Activated CD4-positive, alpha-beta T cell treated with anti-CD3 and anti-CD28 coated beads, Interleukin-2, amount 10 ng/mL, durations not matched to agents 24 days and 14 days (primary cell): ENCODE data around the gene HMG20B. TPM values are rescaled to one million over a fixed set of nuclear protein-coding genes. Genes with fewer than 3 reads are reported as not detected.
A peak's percentile ranks its signal among the peaks of the same experiment; 100 is the strongest.

Experiments
- DNase-seq: peaks from one replicate; pipeline ENCODE4 v3.0.0; 2022
- H3K27ac Mint-ChIP-seq: one replicate; pipeline ENCODE4 v1.8.0; 2022; ENCODE audit warnings: mild to moderate bottlenecking, mixed read lengths
- H3K27me3 Mint-ChIP-seq: one replicate; pipeline ENCODE4 v1.8.0; 2022; ENCODE audit warnings: mixed read lengths
- H3K36me3 Mint-ChIP-seq: one replicate; pipeline ENCODE4 v1.8.0; 2022; ENCODE audit warnings: low read depth, mild to moderate bottlenecking, mixed read lengths
- H3K4me1 Mint-ChIP-seq: one replicate; pipeline ENCODE4 v1.8.0; 2021; ENCODE audit warnings: mixed read lengths
- H3K4me3 Mint-ChIP-seq: one replicate; pipeline ENCODE4 v1.8.0; 2022; ENCODE audit warnings: mild to moderate bottlenecking, moderate library complexity, mixed read lengths
- H3K9me3 Mint-ChIP-seq: one replicate; pipeline ENCODE4 v1.8.0; 2021; ENCODE audit warnings: mixed read lengths
- intact Hi-C: fragments of 100-400 bp; cut with micrococcal nuclease; formaldehyde crosslinking; loops from one replicate; pipeline ENCODE4 v1.15.1; 2023
- total RNA-seq: library from RNA; stranded (reverse); gene quantifications from 2 replicates; pipeline ENCODE4 v1.2.3, GENCODE V29; 2022

The HMG20B gene
- total RNA-seq, 1 donor from 2014 or later = 59.3 TPM

DNA sequence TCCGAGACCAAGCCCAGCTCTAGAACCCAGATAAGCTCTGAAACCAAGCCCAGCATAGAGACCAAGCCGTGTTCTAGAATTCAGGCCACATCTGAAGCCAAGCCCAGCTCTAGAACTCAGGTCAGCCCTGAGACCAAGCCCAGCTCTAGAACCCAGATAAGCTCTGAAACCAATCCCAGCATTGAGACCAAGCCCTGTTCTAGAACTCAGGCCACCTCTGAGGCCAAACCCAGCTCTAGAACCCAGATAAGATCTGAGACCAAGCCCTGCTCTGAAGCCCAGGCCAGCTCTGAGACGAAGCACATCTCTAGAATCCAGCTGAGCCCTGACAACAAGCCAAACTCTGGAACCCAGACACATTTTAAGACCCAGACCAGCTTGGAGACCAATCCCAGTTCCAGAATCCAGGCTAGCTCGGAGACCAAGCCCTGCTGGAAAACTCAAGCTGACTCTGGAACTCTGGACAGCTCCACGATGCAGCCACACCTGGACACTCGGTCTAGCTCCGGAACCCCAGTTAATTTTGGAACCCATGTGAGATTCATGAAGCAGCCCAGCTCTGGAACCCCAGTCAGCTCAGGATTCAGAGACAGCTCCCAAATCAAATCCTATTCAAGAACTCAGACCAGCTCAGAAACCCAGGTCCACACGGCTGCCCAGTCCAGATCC, 18.4 kb downstream of the HMG20B start:
- DNase-seq = no peak
- H3K9me3 Mint-ChIP-seq = no peaks in the 10 kb centered on the region
- H3K27me3 Mint-ChIP-seq = no peaks in the 10 kb centered on the region
- H3K36me3 Mint-ChIP-seq = no peaks in the 10 kb centered on the region
- H3K27ac Mint-ChIP-seq = no peak overlapping the region
- intact Hi-C loops = no loop called here
- H3K4me1 Mint-ChIP-seq = no peaks in the 10 kb centered on the region
- H3K4me3 Mint-ChIP-seq = no peak overlapping the region

DNA sequence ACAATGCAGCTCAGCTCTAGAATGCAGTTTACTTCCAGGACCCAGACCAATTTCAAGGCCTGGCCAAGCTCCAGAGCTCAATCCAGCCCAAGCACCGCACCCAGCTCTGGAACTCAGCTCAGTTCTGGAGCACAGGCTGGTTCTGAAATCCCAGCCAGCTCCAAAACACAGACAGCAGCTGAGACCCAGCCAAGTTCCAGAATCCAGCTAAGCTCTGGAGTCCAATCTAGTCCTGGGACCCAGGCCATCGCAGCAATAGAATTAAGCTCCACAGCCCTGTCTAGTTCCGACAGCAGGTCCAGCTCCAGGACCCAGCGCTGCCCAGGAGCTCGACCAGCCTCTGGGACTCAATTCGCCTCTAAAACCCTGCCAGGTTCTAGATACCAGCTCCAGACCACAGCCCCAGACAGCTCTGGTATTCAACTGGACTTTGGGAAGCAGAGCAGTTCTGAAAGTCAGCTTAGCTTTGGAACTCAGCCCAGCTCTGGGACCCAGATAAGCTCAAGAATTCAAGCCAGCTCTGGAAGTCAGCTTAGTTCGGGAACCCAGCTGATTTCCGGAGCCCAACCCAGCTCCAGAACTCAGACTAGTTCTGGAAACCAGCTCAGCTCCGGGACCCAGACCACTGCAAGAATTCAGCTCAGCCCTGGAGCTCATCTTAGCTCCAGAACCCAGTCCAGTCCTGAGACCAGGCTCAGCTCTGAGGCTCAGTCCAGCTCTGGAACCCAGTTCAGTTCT, 19.3 kb downstream of the HMG20B start:
- Mint-ChIP-seq H3K9me3 (no peaks in the 10 kb centered on the region), H3K4me1 (no peaks in the 10 kb centered on the region)
- intact Hi-C loops = no loop called here

DNA sequence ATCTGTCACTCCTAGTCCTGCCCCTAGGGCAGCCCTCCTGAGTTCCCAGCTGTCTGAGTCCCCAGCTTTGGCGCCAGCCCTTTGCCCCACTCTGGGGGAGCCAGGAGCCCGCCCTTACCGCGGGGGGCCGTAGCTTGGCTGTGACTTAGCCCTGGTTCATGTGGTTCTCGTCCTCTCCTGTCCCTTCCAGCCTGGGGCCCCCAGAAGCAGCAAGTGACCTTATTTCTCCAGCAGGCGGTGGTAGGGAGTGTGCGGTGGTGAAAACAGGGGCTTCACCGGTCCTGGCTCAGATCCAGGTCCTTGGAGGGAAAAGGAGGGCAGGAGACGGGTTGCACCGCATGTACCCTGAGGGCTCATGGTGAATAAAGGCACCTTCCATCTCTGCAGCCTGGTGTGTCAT, 20.4 kb downstream of the HMG20B start:
- H3K36me3 Mint-ChIP-seq = no peaks in the 10 kb centered on the region

More for the DNA sequence above, 19.3 kb downstream of the HMG20B start:
- no peaks in the 10 kb centered on the region for H3K36me3 Mint-ChIP-seq
- H3K27me3 Mint-ChIP-seq = no peaks in the 10 kb centered on the region
- H3K4me3 Mint-ChIP-seq = no peak overlapping the region
- DNase-seq = no peak
- no peak overlapping the region for H3K27ac Mint-ChIP-seq

DNA sequence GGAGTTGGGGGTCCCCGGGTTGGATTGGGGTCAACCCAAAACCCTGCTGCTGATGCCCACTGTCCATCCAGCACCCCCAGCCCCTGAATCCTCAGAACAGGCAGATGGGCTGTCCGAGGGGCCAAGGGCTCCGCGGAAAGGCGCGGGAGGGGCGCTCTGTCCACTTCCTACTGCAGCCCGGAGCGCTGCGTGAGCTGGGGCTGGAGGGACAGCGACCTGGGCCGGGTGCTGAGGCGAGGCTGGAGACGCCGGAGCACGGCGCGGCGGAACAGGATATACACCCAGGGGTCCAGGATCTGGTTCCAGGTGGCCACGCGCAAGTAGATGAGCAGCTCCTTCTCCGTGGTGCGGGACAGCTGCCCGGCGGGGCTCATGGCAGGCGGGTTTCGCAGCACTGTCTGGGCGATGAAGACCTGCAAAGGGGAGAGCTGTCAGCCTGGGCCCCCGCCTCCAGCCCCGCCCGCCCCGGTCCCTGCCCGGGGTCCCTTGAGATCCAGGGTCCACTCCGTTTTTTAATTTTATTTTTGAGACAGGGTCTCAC, 22.8 kb downstream of the HMG20B start:
- intact Hi-C loops = no loop called here
- Mint-ChIP-seq H3K4me1 (no peaks in the 10 kb centered on the region), H3K27ac (no peak overlapping the region), H3K4me3 (no peak overlapping the region), H3K9me3 (no peaks in the 10 kb centered on the region), H3K36me3 (no peaks in the 10 kb centered on the region), H3K27me3 (no peaks in the 10 kb centered on the region)
- no peak for DNase-seq

More for the DNA sequence above, 20.4 kb downstream of the HMG20B start:
- Mint-ChIP-seq H3K27me3 (no peaks in the 10 kb centered on the region), H3K4me1 (no peaks in the 10 kb centered on the region), H3K9me3 (no peaks in the 10 kb centered on the region), H3K27ac (no peak overlapping the region), H3K4me3 (no peak overlapping the region)
- intact Hi-C loops = no loop called here
- DNase-seq = no peak

DNA sequence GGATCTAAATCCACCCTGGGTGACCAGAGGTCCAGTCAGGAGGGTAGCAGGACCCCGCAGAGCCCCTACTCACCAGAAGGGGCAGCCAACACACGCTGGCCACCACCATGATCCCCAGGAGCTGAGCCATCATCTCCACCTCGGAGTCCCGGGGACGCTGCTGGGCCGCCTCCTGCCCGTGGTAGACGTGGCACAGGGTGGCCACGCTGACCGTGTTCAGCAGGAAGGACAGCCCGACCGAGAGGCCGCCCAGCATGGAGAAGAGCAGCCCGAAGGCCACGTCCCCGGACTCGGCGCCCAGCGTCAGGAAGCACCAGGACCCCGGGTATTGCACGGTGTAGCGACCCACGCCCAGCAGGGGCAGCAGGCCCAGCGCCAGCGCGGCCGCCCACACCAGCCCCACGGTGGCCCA, 27.0 kb downstream of the HMG20B start:
- H3K27me3 Mint-ChIP-seq = no peaks in the 10 kb centered on the region
- H3K4me3 Mint-ChIP-seq = no peak overlapping the region
- no peak for DNase-seq
- intact Hi-C loops = no loop called here
- no peak overlapping the region for H3K27ac Mint-ChIP-seq
- H3K4me1 Mint-ChIP-seq = no peaks in the 10 kb centered on the region
- no peaks in the 10 kb centered on the region for H3K36me3 Mint-ChIP-seq
- no peaks in the 10 kb centered on the region for H3K9me3 Mint-ChIP-seq

DNA sequence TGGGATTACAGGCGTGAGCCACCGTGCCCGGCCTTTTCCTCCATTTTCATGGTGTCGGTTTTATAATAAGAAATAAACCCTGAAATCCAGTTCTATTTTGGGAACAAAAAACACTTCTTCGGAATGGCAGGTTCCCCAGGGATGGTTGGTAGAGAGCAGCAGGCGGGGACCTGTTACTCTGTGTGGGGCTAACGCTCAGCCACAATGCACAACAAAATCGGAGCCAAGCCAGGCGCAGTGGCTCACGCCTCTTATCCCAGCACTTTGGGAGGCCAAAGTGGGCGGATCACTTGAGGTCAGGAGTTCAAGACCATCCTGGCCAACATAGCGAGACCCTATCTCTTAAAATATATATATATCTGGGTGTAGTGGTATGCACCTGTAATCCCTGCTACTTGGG, 28.3 kb downstream of the HMG20B start:
- no peaks in the 10 kb centered on the region for H3K36me3 Mint-ChIP-seq
- no peak overlapping the region for H3K27ac Mint-ChIP-seq
- intact Hi-C loops = no loop called here

DNA sequence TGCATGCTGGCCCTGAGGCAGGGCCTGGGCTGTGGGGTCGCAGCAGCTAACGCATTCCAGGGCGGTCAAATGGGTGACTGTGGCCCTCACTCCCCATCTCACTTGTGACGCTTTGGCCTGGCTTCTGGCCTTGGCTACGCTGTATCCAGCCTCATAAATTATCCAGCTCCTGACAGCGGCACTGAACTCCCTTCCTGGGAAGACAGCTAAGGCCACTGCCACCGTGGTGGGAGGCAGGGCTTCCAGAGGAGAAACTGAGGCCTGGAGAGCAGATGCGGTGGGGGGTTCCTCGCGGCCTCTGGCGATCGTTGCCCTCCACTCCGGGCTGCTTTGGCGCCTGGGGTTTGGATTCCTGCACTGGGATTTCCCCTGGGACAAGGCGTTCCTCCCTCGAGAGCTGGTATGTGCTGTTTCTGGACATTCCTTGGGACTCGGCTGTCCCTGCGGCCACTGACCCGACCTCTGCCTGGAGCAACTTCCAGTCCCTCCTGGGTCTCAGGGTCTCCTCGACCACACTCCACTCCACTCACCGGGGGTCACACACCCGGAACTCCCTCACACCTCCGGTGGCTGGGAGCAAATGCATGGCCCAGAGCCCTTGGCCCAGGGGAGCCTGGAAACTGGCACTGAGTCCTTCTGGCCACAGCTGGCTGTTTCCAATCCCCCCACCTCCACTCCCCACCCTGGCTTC, 30.5 kb downstream of the HMG20B start:
- no peak for DNase-seq
- Mint-ChIP-seq H3K9me3 (no peaks in the 10 kb centered on the region), H3K4me1 (peaks cover 6% of the 10 kb centered on the region), H3K4me3 (no peak overlapping the region), H3K27ac (no peak overlapping the region), H3K27me3 (peaks cover 6% of the 10 kb centered on the region), H3K36me3 (no peaks in the 10 kb centered on the region)
- intact Hi-C loops = no loop called here

More for the DNA sequence above, 28.3 kb downstream of the HMG20B start:
- H3K4me3 Mint-ChIP-seq = no peak overlapping the region
- no peak for DNase-seq
- H3K4me1 Mint-ChIP-seq = no peaks in the 10 kb centered on the region
- no peaks in the 10 kb centered on the region for H3K9me3 Mint-ChIP-seq
- H3K27me3 Mint-ChIP-seq = no peaks in the 10 kb centered on the region

DNA sequence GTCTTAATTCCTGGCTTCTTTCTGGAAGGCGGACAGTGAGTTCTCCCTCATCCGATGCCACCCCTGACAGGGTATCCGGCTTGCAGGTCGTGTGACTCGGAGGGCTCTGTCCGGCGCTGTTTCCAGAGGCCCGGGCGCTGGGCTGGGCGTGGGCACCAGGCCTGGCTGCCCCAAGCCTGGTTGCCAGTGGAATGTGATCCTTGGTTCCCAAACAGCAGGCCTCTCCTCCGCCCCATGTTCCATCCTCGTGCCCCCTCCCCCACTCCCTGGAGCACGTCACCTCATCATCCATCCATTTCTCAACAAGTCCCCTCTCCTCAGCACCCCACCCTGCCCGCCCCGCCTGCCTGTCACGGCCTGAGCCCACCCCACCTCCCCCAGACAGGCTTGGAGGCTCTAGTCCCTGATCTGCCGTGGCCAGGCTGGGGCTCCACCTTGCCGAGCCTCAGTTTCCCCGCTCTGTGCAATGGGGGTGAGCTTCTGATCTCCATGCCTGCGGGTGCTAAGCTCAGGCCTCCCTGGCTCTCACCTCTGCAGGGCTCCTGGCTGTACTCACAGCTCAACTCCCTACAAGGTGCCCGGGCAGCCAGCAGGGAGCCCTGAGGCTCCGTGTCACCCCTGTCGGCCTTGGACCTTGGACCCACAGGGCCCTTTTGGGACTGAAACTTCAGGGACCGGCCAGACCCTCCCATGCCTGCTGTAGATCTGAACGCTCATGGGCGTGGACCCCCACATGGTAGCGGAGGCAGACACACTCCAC, 31.7 kb downstream of the HMG20B start:
- no peak overlapping the region for H3K4me3 Mint-ChIP-seq
- no peak overlapping the region for H3K27ac Mint-ChIP-seq
- peaks cover 6% of the 10 kb centered on the region for H3K4me1 Mint-ChIP-seq
- intact Hi-C loops = no loop called here
- peaks cover 6% of the 10 kb centered on the region for H3K27me3 Mint-ChIP-seq
- peaks cover 2% of the 10 kb centered on the region for H3K36me3 Mint-ChIP-seq
- no peak for DNase-seq
- no peaks in the 10 kb centered on the region for H3K9me3 Mint-ChIP-seq

DNA sequence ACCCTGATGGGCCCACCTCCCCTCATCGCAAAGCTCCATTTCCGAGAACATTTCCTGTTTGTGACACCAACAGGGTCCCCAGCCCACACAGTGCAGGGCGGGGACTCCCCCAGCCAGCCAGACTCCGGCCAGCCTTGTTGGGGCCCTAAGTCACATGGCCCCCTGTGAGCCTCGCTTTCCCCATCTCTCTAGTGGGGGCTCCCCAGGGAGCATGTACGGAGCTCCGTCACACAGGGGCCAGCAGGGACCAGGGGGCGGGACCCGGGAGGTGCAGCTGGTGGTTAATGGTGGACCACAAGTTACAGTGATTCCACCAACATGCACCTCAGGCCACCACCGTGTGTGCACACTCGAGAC, 32.2 kb downstream of the HMG20B start:
- H3K9me3 Mint-ChIP-seq = no peaks in the 10 kb centered on the region
- peaks cover 6% of the 10 kb centered on the region for H3K4me1 Mint-ChIP-seq
- H3K4me3 Mint-ChIP-seq = no peak overlapping the region
- peaks cover 2% of the 10 kb centered on the region for H3K36me3 Mint-ChIP-seq
- H3K27ac Mint-ChIP-seq = no peak overlapping the region
- H3K27me3 Mint-ChIP-seq = peaks cover 6% of the 10 kb centered on the region
- peak; percentile 72 for DNase-seq
- intact Hi-C loops = no loop called here

DNA sequence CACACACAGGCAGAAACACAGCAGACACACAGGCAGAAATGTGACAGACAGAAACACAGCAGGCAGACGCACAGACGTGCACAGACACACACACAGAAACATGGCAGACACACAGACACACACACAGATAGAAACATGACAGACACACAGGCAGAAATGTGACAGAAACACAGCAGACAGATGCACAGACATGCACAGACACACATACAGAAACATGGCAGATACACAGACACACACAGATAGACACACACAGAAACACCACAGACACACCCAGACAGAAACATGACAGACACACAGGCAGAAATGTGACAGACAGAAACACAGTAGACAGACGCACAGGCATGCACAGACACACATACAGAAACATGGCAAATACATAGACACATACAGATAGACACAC, 32.6 kb downstream of the HMG20B start:
- H3K36me3 Mint-ChIP-seq = peaks cover 2% of the 10 kb centered on the region
- peaks cover 6% of the 10 kb centered on the region for H3K27me3 Mint-ChIP-seq
- H3K27ac Mint-ChIP-seq = no peak overlapping the region
- H3K4me1 Mint-ChIP-seq = peaks cover 6% of the 10 kb centered on the region
- no peak overlapping the region for H3K4me3 Mint-ChIP-seq
- no peaks in the 10 kb centered on the region for H3K9me3 Mint-ChIP-seq
- intact Hi-C loops = no loop called here
- DNase-seq = no peak

DNA sequence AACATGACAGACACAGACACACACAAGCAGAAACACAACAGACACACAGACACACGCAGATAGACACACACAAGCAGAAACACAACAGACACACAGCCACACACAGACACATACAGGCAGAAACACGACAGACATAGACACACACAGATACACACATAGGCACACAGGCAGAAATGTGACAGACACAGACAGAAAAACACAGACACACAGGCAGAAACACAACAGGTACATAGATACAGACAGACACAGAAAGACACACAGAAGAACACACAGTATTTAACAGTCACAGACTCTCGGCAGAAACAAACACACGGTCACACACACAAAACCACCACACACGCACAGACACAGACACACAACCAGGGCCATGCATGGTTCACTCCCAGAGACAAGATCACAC, 33.0 kb downstream of the HMG20B start:
- no peak for DNase-seq
- H3K4me1 Mint-ChIP-seq = peaks cover 6% of the 10 kb centered on the region
- no peak overlapping the region for H3K4me3 Mint-ChIP-seq
- H3K27ac Mint-ChIP-seq = no peak overlapping the region
- H3K36me3 Mint-ChIP-seq = peaks cover 6% of the 10 kb centered on the region
- no peaks in the 10 kb centered on the region for H3K9me3 Mint-ChIP-seq
- peaks cover 6% of the 10 kb centered on the region for H3K27me3 Mint-ChIP-seq
- intact Hi-C loops = no loop called here

DNA sequence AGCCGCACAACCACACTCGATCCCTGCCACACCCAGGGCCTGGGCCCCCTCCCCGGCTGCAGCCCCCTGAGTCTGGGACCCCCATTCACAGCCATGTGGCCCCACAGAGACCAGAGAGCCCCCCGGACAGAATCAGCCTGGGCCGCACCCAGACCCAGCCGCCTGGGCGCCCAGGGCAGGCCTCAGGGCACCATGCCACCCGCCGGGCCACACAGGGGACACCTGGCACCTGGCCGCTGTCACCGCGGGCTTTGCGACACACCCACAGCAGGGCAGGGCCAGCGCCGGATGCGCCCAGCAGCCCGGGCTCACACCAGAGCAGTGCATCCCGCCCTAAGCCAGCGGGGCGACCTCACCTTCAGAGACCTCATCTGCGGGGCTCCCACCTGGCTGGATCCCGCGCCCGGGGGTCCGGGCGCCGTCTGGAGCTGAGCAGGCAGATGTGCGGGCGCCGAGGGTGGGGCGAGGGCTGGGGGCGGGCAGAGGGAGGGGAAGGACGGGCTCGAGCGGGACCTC, 33.5 kb downstream of the HMG20B start:
- intact Hi-C loops = no loop called here
- DNase-seq = peak; percentile 75

DNA sequence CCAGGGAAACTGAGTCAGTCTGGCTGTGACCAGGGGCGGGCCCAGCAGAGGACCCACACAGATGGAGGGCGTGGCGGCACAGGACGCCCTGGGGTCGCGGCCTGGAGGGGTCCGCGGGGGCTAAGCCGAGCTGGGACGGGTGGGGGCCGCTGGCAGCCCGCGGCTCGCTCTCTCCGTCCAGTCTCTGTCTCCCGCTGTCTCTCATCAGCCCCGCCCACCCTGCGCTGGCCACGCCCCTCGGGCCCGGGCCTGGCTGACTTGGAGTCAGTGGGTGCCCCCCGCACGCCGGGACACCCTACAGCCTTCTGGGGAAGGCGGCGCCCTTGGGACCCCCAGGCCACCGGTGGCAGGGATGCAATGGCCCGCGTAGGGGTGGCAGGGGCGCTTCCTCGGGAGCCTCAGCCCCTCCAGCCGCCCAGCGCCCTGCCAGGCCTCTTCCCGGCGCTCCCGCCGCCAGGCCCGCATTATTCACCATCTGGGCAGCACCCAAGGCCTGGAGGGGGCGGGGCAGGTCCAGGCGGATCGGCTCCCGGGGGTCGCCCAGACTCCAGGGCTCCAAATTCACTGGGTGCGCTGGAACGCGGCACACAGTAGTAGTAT, 34.0 kb downstream of the HMG20B start, which contains the start of gene TBXA2R:
TSS of gene TBXA2R (minus strand) at position 186 of the 600 bp plus-strand sequence. CDS start 6,241 bp downstream, outside the sequence.
- Mint-ChIP-seq H3K9me3 (no peaks in the 10 kb centered on the region), H3K27ac (no peak within 1 kb of the TSS), H3K4me3 (peak within 1 kb of the TSS; percentile 54), H3K4me1 (peaks cover 6% of the 10 kb centered on the region), H3K36me3 (peaks cover 7% of the 10 kb centered on the region), H3K27me3 (peaks cover 6% of the 10 kb centered on the region)
- DNase-seq = peak; percentile 85
- intact Hi-C loops = no loop called here

More for the DNA sequence above, 33.5 kb downstream of the HMG20B start:
- Mint-ChIP-seq H3K9me3 (no peaks in the 10 kb centered on the region), H3K27me3 (peaks cover 6% of the 10 kb centered on the region), H3K27ac (no peak overlapping the region), H3K36me3 (peaks cover 6% of the 10 kb centered on the region), H3K4me1 (peaks cover 6% of the 10 kb centered on the region), H3K4me3 (no peak overlapping the region)
